ENCODE measurements around the gene PNLIPRP3.

Gene PNLIPRP3

GRCh38 chr10:116444527-116445142, 17.0 kb downstream of the PNLIPRP3 start:
- in situ Hi-C loops (cut with MboI; ENCODE audit: low sequenced_read_pairs): no loop called here

DNA sequence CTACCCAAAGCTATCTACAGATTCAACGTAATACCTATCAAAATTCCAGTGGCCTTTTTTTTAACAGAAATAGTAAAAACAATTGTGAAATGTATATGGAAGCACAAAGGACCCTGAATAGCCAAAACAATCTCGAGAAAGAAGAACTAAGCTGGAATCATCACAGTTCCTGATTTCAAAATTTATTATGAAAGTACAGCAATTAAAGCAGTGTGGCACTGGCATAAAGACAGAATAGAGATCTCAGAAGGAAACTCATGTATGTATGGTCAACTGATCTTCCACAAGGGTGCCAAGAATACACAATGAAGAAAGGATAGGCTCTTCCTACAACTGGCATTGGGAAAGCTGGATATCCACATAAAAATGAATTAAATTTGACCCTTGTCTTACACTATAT, 23.2 kb downstream of the PNLIPRP3 start:
- in situ Hi-C loops (cut with MboI; ENCODE audit: low sequenced_read_pairs): no loop called here

DNA sequence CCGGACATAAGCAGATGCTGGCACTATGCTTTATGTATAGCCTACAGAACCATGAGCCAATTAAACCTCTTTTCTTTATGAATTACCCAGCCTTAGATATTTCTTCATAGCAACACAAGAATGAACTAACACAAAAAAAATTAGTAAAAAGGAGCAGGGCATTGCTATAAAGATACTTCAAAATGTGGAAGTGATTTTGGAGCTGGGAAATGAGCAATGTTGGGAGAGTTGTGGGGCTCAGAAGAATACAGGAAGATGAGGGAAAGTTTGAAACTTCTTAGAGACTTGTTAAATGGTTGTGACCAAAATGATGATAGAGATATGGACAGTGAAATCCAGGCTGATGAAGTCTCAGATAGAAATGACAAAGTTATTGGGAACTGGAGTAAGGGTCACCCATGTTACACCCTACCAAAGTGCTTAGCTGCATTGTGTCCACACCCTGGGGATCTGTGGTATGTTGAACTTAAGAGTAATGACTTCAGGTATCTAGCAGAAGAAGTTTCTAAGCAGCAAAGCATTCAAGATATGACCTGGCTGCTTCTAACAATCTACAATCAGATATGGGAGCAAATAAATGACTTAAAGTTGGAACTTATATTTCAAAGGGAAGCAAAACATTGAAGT, 24.2 kb downstream of the PNLIPRP3 start:
- in situ Hi-C loops (cut with MboI; ENCODE audit: low sequenced_read_pairs): no loop called here

DNA sequence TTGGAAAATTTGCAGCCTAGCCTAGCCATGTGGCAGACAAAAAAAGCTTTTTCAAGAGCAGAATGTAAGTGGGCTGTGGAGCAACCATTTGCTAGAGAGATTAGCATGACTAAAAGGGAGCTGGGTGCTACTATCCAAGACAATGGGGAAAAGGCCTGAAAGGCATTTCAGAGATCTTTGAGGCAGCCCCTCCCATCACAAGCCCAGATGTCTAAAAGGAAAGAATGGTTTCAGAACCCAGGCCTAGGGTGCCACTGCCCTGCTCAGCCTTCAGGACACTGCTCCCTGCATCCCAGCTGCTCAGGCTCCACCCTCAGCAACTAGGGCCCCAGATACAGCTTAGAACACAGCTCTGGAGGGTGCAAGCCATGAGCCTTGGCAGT, 24.7 kb downstream of the PNLIPRP3 start:
- in situ Hi-C loops (cut with MboI; ENCODE audit: low sequenced_read_pairs): no loop called here

DNA sequence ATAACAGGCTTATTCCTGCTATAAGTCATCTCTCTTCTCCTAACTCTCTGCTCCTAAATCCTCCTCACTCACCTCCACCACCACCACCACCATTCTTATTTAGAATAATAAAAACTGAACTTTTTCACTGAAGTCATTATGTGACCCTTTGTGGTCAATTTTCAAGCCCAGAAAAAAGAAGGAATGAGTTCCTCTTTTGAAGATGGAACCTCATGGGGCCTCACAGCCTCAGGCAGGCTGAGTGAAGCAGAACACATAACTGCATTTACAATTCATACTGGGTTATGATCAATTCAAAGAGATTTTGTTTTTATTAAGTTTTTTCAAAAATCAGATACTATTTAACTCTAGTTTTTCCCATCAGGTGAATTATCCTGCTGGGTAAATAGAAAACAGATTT, 29.8 kb downstream of the PNLIPRP3 start:
- in situ Hi-C loops (cut with MboI; ENCODE audit: low sequenced_read_pairs): no loop called here

GRCh38 chr10:116460219-116460618, 32.6 kb downstream of the PNLIPRP3 start:
- in situ Hi-C loops (cut with MboI; ENCODE audit: low sequenced_read_pairs): no loop called here

DNA sequence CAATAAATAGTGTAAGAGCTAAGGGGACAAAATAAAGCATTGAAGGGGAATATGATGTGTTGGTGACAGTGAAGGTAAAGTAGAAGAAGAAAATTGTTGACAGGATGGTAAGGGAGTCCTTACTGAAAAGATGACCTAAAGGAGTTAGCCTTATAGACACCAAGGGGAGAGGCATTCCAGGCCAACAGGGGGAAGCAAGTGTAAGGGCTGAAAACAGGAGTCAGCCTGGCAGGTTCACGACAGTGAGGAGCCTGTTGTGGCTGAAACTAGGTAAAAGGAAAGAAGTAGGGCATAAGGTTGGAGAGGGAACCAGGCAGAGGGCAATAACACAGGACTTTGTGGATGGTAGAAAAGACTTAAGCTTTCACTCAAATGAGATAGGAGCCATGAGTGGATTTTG, 34.0 kb downstream of the PNLIPRP3 start:
- in situ Hi-C loops (cut with MboI; ENCODE audit: low sequenced_read_pairs): no loop called here

DNA sequence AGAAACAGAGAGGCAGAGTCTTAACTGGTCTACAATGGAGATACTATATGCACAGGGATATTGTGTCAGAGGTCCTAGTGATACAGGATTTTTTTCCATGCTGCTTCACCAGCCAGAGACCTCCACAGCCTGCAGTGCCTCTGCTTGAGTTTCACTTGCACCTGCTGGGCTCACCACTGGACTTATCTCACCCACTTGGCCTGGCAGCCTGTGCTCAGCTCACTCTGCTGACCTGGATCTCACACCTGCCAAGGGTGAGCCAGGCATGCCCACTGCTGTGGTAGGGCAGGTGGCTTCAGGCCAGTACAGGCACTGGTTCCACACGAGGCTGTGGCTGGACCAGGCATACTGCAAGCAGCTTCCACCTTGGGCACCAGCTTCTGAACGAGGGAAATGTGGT, 36.6 kb downstream of the PNLIPRP3 start:
- in situ Hi-C loops (cut with MboI; ENCODE audit: low sequenced_read_pairs): no loop called here

DNA sequence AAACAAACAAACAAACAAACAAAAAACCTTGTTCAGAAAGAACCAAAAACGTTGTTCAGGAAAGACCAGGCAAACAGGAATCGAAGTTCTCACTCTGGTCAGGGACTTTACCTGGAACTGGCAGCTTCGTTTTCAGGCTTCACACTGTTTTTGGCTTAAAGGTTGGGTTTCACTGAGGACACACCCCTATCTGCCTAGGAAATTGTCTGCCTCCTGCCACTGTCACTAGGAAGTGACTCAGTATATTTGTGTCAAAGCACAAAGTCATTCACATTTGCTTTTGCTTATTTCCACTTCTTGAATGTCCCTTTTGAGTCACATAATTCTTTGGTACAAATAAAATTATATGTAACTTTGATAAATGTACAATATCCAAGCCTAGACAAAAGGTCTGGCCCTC, 37.9 kb downstream of the PNLIPRP3 start:
- in situ Hi-C loops (cut with MboI; ENCODE audit: low sequenced_read_pairs): no loop called here

GRCh38 chr10:116466715-116467422, 39.2 kb downstream of the PNLIPRP3 start:
- in situ Hi-C loops (cut with MboI; ENCODE audit: low sequenced_read_pairs): no loop called here

GRCh38 chr10:116469437-116469836, 41.8 kb downstream of the PNLIPRP3 start:
- in situ Hi-C loops (cut with MboI; ENCODE audit: low sequenced_read_pairs): no loop called here

DNA sequence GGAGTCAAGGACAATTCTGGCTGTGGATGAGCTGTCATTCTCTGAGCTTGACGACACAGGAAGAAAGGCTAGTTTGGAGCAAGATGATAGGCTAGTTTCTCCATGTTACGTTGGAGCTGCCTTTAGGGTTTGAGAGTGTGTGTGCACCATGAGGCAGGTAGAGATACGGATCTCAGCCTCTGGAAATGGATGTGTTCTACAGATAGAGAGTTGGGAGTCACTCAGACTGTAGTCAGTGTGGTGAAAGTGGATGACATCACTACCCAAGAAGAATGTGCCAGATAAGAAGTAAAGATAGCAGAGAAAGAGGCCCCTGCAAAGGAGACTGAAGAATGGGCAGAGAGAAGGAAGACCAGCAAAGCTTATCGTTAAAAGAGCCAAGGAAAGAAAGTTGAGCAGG, 42.4 kb downstream of the PNLIPRP3 start:
- in situ Hi-C loops (cut with MboI; ENCODE audit: low sequenced_read_pairs): no loop called here

DNA sequence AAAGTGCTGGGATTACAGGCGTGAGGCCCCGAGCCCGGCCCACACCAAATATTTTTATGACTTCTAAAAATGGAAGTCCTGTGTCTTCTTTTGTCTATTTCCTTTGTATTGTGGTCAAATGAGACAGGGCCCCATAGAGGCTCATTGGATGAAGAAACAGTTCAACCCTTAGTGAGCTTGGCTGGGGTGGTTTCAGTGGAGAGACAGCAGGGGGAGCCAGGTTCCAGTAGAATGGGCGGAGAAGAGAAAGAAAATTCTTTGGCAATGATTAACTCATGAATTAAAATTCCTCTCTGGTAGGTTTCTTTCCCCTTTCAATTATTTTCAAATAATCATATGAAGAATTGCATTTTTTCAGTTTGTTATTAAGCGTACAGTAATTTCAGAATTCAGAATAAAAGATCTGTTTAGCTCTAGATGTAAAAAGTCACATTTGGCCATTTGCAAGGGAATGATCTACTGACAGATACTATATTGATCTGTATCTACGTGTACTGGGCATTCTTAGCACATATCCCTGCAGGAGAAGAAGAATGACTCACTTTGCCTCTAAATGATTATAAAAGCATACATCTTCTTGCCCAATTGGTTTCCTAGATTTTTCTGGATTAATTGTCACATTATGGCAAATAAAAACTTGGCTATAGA, 43.2 kb downstream of the PNLIPRP3 start:
- in situ Hi-C loops (cut with MboI; ENCODE audit: low sequenced_read_pairs): no loop called here

DNA sequence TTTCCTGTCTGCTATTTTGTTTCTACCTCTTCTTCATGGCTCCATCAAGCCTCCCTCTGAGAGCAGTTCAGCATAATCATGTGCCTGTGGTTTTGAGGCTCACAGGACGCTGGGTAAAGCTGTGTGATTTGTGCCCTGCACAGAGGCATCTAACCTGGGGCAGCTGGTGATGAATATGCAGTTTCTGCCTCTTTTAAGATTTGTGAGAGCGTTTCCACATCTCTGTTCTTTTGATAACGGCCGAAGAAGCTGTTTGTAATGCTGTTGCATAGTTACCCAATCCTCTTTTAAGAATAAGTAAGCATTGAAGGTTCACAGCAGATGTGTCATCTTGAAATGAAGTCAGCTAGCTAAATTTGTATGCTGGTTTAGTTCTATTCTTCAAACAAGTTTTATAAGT, 45.2 kb downstream of the PNLIPRP3 start:
- in situ Hi-C loops (cut with MboI; ENCODE audit: low sequenced_read_pairs): no loop called here

GRCh38 chr10:116475866-116476265, 48.2 kb downstream of the PNLIPRP3 start:
- in situ Hi-C loops (cut with MboI; ENCODE audit: low sequenced_read_pairs): no loop called here

GRCh38 chr10:116476461-116476860, 48.8 kb downstream of the PNLIPRP3 start:
- in situ Hi-C loops (cut with MboI; ENCODE audit: low sequenced_read_pairs): no loop called here

DNA sequence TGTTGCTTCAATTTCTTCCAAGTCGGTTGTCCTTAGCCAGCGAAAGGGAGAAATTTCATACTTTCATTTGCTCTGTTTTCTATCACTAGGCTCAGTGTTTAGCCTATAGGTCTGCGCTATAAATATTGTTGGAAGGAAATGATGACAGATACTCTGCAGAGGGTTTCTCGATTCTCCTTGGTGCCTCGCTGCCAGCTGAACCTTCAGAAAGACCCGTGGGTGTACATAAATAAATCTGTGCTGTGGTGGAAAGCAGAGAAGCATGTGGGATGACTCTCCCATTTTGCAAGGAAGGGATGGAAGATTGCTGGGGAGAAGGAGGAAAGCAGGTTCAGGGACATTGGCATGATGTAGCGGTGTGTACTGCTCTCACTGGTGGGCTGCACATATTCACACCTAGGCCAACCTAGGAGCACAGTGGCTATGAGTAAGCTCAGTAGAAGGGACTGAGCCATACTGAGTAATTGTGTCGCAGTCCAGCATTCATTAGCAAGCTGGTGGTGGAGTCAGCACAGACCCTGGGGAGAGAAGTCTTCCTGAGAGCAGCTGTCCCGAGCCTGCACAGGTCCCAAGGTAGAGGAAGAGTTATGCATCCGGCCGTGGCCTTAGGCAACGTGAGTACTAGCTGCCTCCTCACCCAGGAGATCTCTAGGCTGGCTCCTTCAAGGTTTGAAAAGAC, 50.5 kb downstream of the PNLIPRP3 start:
- in situ Hi-C loops (cut with MboI; ENCODE audit: low sequenced_read_pairs): no loop called here

DNA sequence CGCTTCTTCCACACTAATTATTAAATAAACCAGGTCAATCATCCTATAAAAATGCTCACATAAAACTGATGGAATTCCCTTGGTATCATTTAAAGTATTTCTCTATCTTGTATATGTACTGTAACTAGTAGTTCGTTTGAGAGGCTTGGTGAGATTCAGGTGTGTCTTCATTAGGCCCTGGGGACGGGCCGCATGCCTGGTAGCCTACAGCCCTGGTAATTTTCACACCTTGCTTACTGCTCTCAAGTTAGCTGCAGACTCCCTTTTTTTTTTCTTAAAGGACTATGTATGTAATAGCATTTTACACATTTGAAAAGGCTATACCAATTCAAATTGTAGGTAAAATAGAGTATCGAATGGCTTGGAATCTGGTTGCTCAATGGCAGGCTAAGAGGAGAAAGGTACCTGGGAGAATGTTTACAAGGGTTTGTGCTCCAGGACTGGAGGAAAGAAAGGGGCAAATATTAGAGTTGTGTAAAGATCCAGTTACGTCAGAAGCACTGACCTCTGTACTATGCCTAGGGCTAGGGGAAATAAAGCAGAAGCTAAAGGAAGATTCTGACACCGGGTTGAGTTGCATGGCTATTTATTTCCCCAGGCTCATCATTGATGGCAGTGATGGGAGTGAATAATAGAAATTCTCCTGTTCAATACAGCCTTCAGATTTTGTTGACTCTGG, 59.3 kb downstream of the PNLIPRP3 start:
- in situ Hi-C loops (cut with MboI; ENCODE audit: low sequenced_read_pairs): no loop called here

DNA sequence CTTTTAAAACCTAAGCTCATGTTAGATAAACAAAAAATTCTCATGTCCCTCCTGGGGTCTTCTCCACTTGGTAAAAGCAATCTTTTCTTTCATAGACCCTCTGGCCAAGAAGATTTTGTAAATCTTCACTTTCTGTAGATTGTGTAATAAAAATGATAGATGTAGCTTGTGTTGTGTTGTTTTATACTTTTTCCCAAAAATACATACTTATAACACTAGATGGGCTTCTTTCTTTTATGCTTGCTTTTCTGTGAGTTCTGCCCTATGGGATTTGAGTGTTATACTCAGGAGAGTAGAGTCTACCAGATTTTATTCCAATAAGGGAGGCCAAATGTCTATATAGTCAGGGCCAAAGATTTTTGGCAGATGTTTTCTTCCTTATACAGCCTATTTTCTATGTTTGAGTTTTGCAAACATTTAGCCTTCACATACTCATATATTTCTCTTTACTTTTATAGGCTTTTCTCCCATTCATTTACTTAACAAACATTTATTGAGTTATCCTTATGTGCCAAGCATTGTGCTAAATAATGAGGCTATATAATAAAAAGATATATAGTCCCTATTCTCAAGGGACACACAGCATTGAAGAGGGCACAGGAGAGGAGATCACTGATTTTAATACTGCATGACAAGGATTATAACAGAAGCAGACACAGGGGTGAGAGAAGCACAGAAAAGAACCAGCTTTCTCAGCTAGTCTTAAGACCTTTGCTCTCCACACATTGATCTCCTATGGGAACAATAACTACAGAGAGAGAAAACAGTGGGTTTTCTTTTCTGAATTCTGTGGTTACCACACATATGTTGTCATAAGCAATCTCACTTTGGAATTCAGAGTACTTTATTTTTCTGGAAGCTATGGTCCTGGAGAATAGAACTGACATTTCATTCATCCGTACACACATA, 60.1 kb downstream of the PNLIPRP3 start:
- in situ Hi-C loops (cut with MboI; ENCODE audit: low sequenced_read_pairs): no loop called here

GRCh38 chr10:116489460-116489859, 61.8 kb downstream of the PNLIPRP3 start:
- in situ Hi-C loops (cut with MboI; ENCODE audit: low sequenced_read_pairs): no loop called here

Measured in hTERT RPE-1 (cell line).